Suprapubic skin (tissue), 4 donors: ENCODE data around the gene CDH13.

Experiments
- CTCF ChIP-seq, 2 donors: fragments of 200-600 bp in 1 of 2; fragments of 450-650 bp in 1 of 2; sonication (generic) in 1 of 2; IDR thresholded peaks; one replicate each; pipeline ENCODE4 v1.5.1; 2016 to 2019; ENCODE audit warnings: antibody characterized with exemption in 2 of 2, mild to moderate bottlenecking in 1 of 2, moderate library complexity in 1 of 2
- POLR2A ChIP-seq, 2 donors: fragments of 450-650 bp; IDR thresholded peaks; one replicate each; pipeline ENCODE4 v1.6.1; 2017; ENCODE audit warnings: antibody characterized with exemption in 2 of 2, mild to moderate bottlenecking in 2 of 2, moderate library complexity in 2 of 2
- POLR2AphosphoS5 ChIP-seq, 3 donors: sonication (generic); formaldehyde crosslinking; IDR thresholded peaks; one replicate each; pipeline ENCODE4 v1.6.1; 2017; ENCODE audit warnings: antibody characterized with exemption in 3 of 3

- TF ChIP-seq POLR2A (IDR thresholded peaks at IDR 0.05) = no peak
- no peak for TF ChIP-seq CTCF (IDR thresholded peaks at IDR 0.05)
- TF ChIP-seq POLR2AphosphoS5 (IDR thresholded peaks at IDR 0.05) = no peak
These were observed 882.5 kb downstream of the CDH13 start for GRCh38 chr16:83509316-83509715.
